Fibroblast of skin of right quadriceps (primary cell): Measurements from ENCODE around the gene RCBTB1.
A peak's percentile ranks its signal among the peaks of the same experiment; 100 is the strongest.
"Not testable (repeated sequence)": the region's sequence is repeated elsewhere in the genome, so short reads cannot be mapped to it uniquely, and the experiment has no call there.

Source experiments
- DNase-seq: peaks from one replicate; pipeline ENCODE4 v3.0.0-alpha.2; 2013

RCBTB1 gene

GRCh38 chr13:49499889-49500660 lies 85.3 kb downstream of the RCBTB1 start:
- peak; percentile 64 for DNase-seq

- no peak for DNase-seq
These were observed 87.2 kb downstream of the RCBTB1 start for GRCh38 chr13:49498206-49498605.

- no peak for DNase-seq
These were observed 88.1 kb downstream of the RCBTB1 start for GRCh38 chr13:49497272-49497671.

GRCh38 chr13:49496837-49497236 lies 88.5 kb downstream of the RCBTB1 start:
- DNase-seq: not testable (repeated sequence)

- peak; percentile 77 for DNase-seq
These were observed 89.3 kb downstream of the RCBTB1 start, which contains the start of gene PHF11 for GRCh38 chr13:49495783-49496762. PHF11 (plus strand) TSS chr13:49495953; CDS start chr13:49496002, 49 bp downstream.

- DNase-seq: no peak
These were observed 90.7 kb downstream of the RCBTB1 start for GRCh38 chr13:49494645-49495044.

- DNase-seq: no peak
These were observed 96.8 kb downstream of the RCBTB1 start for GRCh38 chr13:49488563-49488962.
